Spinal cord (tissue), 10 donors: ENCODE measurements around the gene TMC5. TPM values are rescaled to one million over a fixed set of nuclear protein-coding genes. Genes with fewer than 3 reads are reported as not detected.
"Not testable (repeated sequence)": the region's sequence is repeated elsewhere in the genome, so short reads cannot be mapped to it uniquely, and the experiment has no call there.

Source experiments
- DNase-seq, 6 donors: peaks; one replicate each; pipeline versions ENCODE4 v3.0.0 to v3.0.0-alpha.2; 2013 to 2015; ENCODE audit warnings: low spot score in 6 of 6, low read depth in 4 of 6
- H3K27ac ChIP-seq: one replicate; pipeline ENCODE4 v1.5.1; 2013; ENCODE audit warnings: low read depth, low read length, control low read depth
- H3K27me3 ChIP-seq: one replicate; pipeline ENCODE4 v1.6.1; 2013; ENCODE audit warnings: low read length; ENCODE audit not compliant: control insufficient read depth, insufficient read depth
- H3K36me3 ChIP-seq: one replicate; pipeline ENCODE4 v1.6.1; 2013; ENCODE audit warnings: low read length; ENCODE audit not compliant: control insufficient read depth, insufficient read depth
- H3K4me1 ChIP-seq: one replicate; pipeline ENCODE4 v1.6.1; 2013; ENCODE audit warnings: low read length; ENCODE audit not compliant: control insufficient read depth, insufficient read depth
- H3K4me3 ChIP-seq: one replicate; pipeline ENCODE4 v1.5.1; 2013; ENCODE audit warnings: low read depth, low read length, control low read depth
- H3K9me3 ChIP-seq: one replicate; pipeline ENCODE4 v1.6.1; 2013; ENCODE audit warnings: low read length; ENCODE audit not compliant: control insufficient read depth, insufficient read depth
- WGBS: methylation state at CpG from one replicate; pipeline ENCODE4 v1.1.5; 2013; ENCODE audit warnings: missing lambda C conversion rate; ENCODE audit not compliant: insufficient coverage; 5-methylcytosine and 5-hydroxymethylcytosine counted together
- polyA plus RNA-seq, 2 donors: library from polyadenylated mRNA; unstranded; fragments of 120-200 nt; gene quantifications; one replicate each; pipeline ENCODE4 v1.2.1, GENCODE V29; 2013; ENCODE audit not compliant: insufficient read length in 2 of 2
- total RNA-seq, 2 donors: library from RNA; depleted of rRNA in 1 of 2; stranded (reverse); fragments of 120-200 nt in 1 of 2; fragments of >200 nt in 1 of 2; gene quantifications; one replicate each; pipeline versions ENCODE4 v1.2.3 to v1.2.4, GENCODE V29; 2013 to 2014
- donor health status: healthy.

Gene TMC5
- total and polyA plus RNA-seq, 4 donors, result 0.20 to 2.4 (median 0.38) TPM

DNA sequence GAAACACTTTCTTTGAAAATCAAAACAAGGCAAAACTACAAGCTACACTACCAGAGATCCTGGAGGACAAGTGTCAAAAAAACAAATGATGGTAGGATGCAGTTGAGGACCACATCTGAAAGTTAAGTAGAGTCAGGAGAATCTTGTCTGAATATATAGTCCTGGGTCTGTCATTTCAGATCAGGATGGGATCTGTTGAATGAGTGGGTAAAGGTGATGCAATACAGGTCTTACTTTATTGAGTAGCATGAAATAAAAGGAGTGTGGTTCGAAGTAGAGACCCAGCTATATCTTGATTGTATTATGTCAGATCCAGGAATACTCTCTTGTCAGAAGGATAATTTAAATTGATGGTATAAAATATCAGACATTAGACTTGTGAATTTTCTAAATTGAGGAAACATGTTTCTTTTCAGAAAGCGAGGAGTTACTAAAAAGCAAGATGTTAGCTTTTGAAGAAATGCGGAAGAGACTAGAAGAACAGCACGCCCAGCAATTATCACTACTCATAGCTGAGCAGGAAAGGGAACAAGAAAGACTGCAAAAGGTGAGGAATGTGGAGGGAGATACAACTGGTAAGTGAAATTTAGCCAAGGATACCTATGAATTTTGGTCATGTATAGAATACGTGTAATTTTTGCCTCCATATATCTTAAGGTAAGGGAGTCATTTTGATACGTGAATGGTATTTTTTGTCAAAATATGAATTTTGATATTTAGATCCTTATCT, 122.7 kb downstream of the TMC5 start:
- H3K4me3 ChIP-seq, result no peak overlapping the region
- peaks cover 26% of the 10 kb centered on the region for H3K36me3 ChIP-seq
- H3K27me3 ChIP-seq, result no peaks in the 10 kb centered on the region
- WGBS, result 100% methylated on average over 1 of the region's 6 CpGs
- no peaks in the 10 kb centered on the region for H3K9me3 ChIP-seq
- H3K27ac ChIP-seq, result no peak overlapping the region
- no peak for DNase-seq
- H3K4me1 ChIP-seq, result no peaks in the 10 kb centered on the region

GRCh38 chr16:19542138-19542821, 124.6 kb downstream of the TMC5 start:
- H3K4me3 ChIP-seq, result no peak overlapping the region
- no peaks in the 10 kb centered on the region for H3K27me3 ChIP-seq
- H3K9me3 ChIP-seq, result no peaks in the 10 kb centered on the region
- WGBS, result no CpG with 5 or more reads among the region's 3 CpGs
- no peaks in the 10 kb centered on the region for H3K4me1 ChIP-seq
- peaks cover 31% of the 10 kb centered on the region for H3K36me3 ChIP-seq
- no peak overlapping the region for H3K27ac ChIP-seq
- peak in 1 of 6 donors; percentile 40 for DNase-seq

GRCh38 chr16:19543278-19543996, 125.8 kb downstream of the TMC5 start:
- 92% methylated on average over 4 of the region's 10 CpGs for WGBS
- not testable (repeated sequence) for H3K4me1 ChIP-seq, DNase-seq, H3K27ac ChIP-seq, H3K4me3 ChIP-seq, H3K9me3 ChIP-seq, H3K27me3 ChIP-seq
- H3K36me3 ChIP-seq, result peaks cover 25% of the 10 kb centered on the region

- DNase-seq, result no peak
- Histone ChIP-seq H3K4me3 (no peak overlapping the region), H3K4me1 (no peaks in the 10 kb centered on the region), H3K9me3 (no peaks in the 10 kb centered on the region), H3K27ac (no peak overlapping the region), H3K36me3 (peaks cover 14% of the 10 kb centered on the region), H3K27me3 (no peaks in the 10 kb centered on the region)
- WGBS, result 80% methylated on average over 1 of the region's 3 CpGs
Observed at GRCh38 chr16:19548144-19548543, 130.5 kb downstream of the TMC5 start.

Other genes with a start within 250 kb of the TMC5 start
- gene SYT17, start 249.6 kb upstream of the TMC5 start, total RNA-seq, result 10 to 100 TPM; 11.3 to 13.5 TPM
- 10 to 100 TPM; 35.1 to 46.1 TPM for gene SYT17, start 249.6 kb upstream of the TMC5 start, polyA plus RNA-seq
- gene CLEC19A, start 132.2 kb upstream of the TMC5 start, total RNA-seq, result under 1 TPM; 0.50 to 0.99 TPM
- under 1 TPM; 0.65 to 1.00 TPM for gene CLEC19A, start 132.2 kb upstream of the TMC5 start, polyA plus RNA-seq
- gene GDE1, start 104.2 kb downstream of the TMC5 start, total RNA-seq, result 10 to 100 TPM; 65.2 to 93.5 TPM
- gene GDE1, start 104.2 kb downstream of the TMC5 start, polyA plus RNA-seq, result 100 to 1,000 TPM; 113 to 114 TPM
- 10 to 100 TPM; 24.5 to 78.1 TPM for gene CCP110, start 106.1 kb downstream of the TMC5 start, total RNA-seq
- gene CCP110, start 106.1 kb downstream of the TMC5 start, polyA plus RNA-seq, result 10 to 100 TPM; 34.0 to 44.2 TPM
- gene VPS35L, start 137.8 kb downstream of the TMC5 start, total RNA-seq, result 10 to 100 TPM; 58.1 to 66.1 TPM
- 10 to 100 TPM; 61.5 to 67.3 TPM for gene VPS35L, start 137.8 kb downstream of the TMC5 start, polyA plus RNA-seq